ENCODE data around the gene RAD21L1.

The RAD21L1 gene

GRCh38 chr20:1273366-1273765 is 47.5 kb downstream of the RAD21L1 start:
- no peaks in the 10 kb centered on the region for H3K9me2 ChIP-seq (replicated peaks; ENCODE audit: control insufficient read depth, low read length)
- no peak overlapping the region for H3K4me2 ChIP-seq (ENCODE audit: low read length)
- H4K20me1 ChIP-seq (ENCODE audit: control insufficient read depth, insufficient read depth, low read depth, low read length): no peaks in the 10 kb centered on the region
- H3K4me3 ChIP-seq (ENCODE audit: low read length): no peak overlapping the region
- H3F3A ChIP-seq (ENCODE audit: control insufficient read depth, insufficient read depth): no peaks in the 10 kb centered on the region
- H3K27ac ChIP-seq (ENCODE audit: low read depth, low read length): no peak overlapping the region
- H3K9me3 ChIP-seq (ENCODE audit: control insufficient read depth, insufficient read depth, low read length): no peaks in the 10 kb centered on the region
- TF ChIP-seq CTCF (IDR thresholded peaks at IDR 0.05; ENCODE audit: low read depth, low read length, poor library complexity, severe bottlenecking): no peak
- TF ChIP-seq EZH2phosphoT487 (IDR thresholded peaks at IDR 0.05; ENCODE audit: borderline replicate concordance, low read length): no peak
- no peaks in the 10 kb centered on the region for H3K79me2 ChIP-seq (ENCODE audit: control insufficient read depth, low read length)
- H3K4me1 ChIP-seq (ENCODE audit: control insufficient read depth, low read length): no peaks in the 10 kb centered on the region
- no peaks in the 10 kb centered on the region for H3K36me3 ChIP-seq (ENCODE audit: control insufficient read depth, low read length)
- H3K27me3 ChIP-seq (ENCODE audit: control insufficient read depth, low read length): peaks cover 10% of the 10 kb centered on the region

- H4K20me1 ChIP-seq (ENCODE audit: control insufficient read depth, insufficient read depth, low read depth, low read length): no peaks in the 10 kb centered on the region
- H3K4me3 ChIP-seq (ENCODE audit: low read length): no peak overlapping the region
- no peaks in the 10 kb centered on the region for H3F3A ChIP-seq (ENCODE audit: control insufficient read depth, insufficient read depth)
- H3K79me2 ChIP-seq (ENCODE audit: control insufficient read depth, low read length): no peaks in the 10 kb centered on the region
- no peaks in the 10 kb centered on the region for H3K9me2 ChIP-seq (replicated peaks; ENCODE audit: control insufficient read depth, low read length)
- no peak for TF ChIP-seq CTCF (IDR thresholded peaks at IDR 0.05; ENCODE audit: low read depth, low read length, poor library complexity, severe bottlenecking)
- TF ChIP-seq EZH2phosphoT487 (IDR thresholded peaks at IDR 0.05; ENCODE audit: borderline replicate concordance, low read length): no peak
- H3K27ac ChIP-seq (ENCODE audit: low read depth, low read length): no peak overlapping the region
- no peaks in the 10 kb centered on the region for H3K4me1 ChIP-seq (ENCODE audit: control insufficient read depth, low read length)
- no peaks in the 10 kb centered on the region for H3K9me3 ChIP-seq (ENCODE audit: control insufficient read depth, insufficient read depth, low read length)
- no peak overlapping the region for H3K4me2 ChIP-seq (ENCODE audit: low read length)
- 0 out of 2 replicates have a peak, but pooled peaks cover 4% of the 10 kb centered on the region for H3K27me3 ChIP-seq (ENCODE audit: control insufficient read depth, low read length)
- H3K36me3 ChIP-seq (ENCODE audit: control insufficient read depth, low read length): no peaks in the 10 kb centered on the region
These were observed 48.9 kb downstream of the RAD21L1 start for GRCh38 chr20:1274485-1275311.

GRCh38 chr20:1275919-1276318 is 50.1 kb downstream of the RAD21L1 start:
- H3K27ac ChIP-seq (ENCODE audit: low read depth, low read length): no peak overlapping the region
- no peak overlapping the region for H3K4me2 ChIP-seq (ENCODE audit: low read length)
- H3K9me2 ChIP-seq (replicated peaks; ENCODE audit: control insufficient read depth, low read length): no peaks in the 10 kb centered on the region
- no peaks in the 10 kb centered on the region for H3K79me2 ChIP-seq (ENCODE audit: control insufficient read depth, low read length)
- TF ChIP-seq EZH2phosphoT487 (IDR thresholded peaks at IDR 0.05; ENCODE audit: borderline replicate concordance, low read length): no peak
- TF ChIP-seq CTCF (IDR thresholded peaks at IDR 0.05; ENCODE audit: low read depth, low read length, poor library complexity, severe bottlenecking): no peak
- H3K27me3 ChIP-seq (ENCODE audit: control insufficient read depth, low read length): 0 out of 2 replicates have a peak, but pooled peaks cover 4% of the 10 kb centered on the region
- H3K9me3 ChIP-seq (ENCODE audit: control insufficient read depth, insufficient read depth, low read length): no peaks in the 10 kb centered on the region
- no peaks in the 10 kb centered on the region for H4K20me1 ChIP-seq (ENCODE audit: control insufficient read depth, insufficient read depth, low read depth, low read length)
- no peaks in the 10 kb centered on the region for H3K4me1 ChIP-seq (ENCODE audit: control insufficient read depth, low read length)
- no peak overlapping the region for H3K4me3 ChIP-seq (ENCODE audit: low read length)
- no peaks in the 10 kb centered on the region for H3F3A ChIP-seq (ENCODE audit: control insufficient read depth, insufficient read depth)
- no peaks in the 10 kb centered on the region for H3K36me3 ChIP-seq (ENCODE audit: control insufficient read depth, low read length)

Data from DOHH2 (cell line).